Erythroblast (primary cell): ENCODE measurements around the gene CFAP61.
A peak's percentile ranks its signal among the peaks of the same experiment; 100 is the strongest.

Source experiments
- DNase-seq, 2 experiments: peaks; one replicate each; lab custom pipeline; 2025; lab: John Stamatoyannopoulos, UW
- GATA1 ChIP-seq: IDR thresholded peaks from 2 replicates; pipeline ENCODE4 v1.6.1; 2011; ENCODE audit warnings: low read depth, mild to moderate bottlenecking, control low read depth, low read length, moderate library complexity
- POLR2A ChIP-seq: IDR thresholded peaks from 2 replicates; pipeline ENCODE4 v1.6.1; 2011; ENCODE audit warnings: mild to moderate bottlenecking, low read length

CFAP61 gene

DNA sequence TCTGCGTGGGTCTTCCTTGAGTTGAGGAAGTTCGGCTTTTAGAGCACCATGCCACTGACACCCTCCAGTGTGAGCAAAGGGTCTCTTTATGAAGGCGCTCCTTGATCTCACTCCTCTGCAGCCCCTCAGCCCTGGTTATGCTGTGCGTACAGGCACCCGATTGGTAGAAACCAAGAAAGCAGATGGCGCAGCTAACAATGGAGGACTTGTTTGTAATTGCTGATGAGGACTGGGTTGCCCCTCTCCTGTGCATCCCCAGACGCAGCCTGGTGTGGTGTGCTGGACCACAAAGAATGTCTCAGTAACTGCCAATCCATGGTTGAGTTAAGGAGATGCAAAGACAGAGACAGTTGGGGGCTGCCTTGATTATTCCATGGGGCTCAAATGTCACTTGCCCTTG lies 345.8 kb downstream of the CFAP61 start:
- DNase-seq = no peak
- TF ChIP-seq GATA1 = no peak
- TF ChIP-seq POLR2A = no peak

DNA sequence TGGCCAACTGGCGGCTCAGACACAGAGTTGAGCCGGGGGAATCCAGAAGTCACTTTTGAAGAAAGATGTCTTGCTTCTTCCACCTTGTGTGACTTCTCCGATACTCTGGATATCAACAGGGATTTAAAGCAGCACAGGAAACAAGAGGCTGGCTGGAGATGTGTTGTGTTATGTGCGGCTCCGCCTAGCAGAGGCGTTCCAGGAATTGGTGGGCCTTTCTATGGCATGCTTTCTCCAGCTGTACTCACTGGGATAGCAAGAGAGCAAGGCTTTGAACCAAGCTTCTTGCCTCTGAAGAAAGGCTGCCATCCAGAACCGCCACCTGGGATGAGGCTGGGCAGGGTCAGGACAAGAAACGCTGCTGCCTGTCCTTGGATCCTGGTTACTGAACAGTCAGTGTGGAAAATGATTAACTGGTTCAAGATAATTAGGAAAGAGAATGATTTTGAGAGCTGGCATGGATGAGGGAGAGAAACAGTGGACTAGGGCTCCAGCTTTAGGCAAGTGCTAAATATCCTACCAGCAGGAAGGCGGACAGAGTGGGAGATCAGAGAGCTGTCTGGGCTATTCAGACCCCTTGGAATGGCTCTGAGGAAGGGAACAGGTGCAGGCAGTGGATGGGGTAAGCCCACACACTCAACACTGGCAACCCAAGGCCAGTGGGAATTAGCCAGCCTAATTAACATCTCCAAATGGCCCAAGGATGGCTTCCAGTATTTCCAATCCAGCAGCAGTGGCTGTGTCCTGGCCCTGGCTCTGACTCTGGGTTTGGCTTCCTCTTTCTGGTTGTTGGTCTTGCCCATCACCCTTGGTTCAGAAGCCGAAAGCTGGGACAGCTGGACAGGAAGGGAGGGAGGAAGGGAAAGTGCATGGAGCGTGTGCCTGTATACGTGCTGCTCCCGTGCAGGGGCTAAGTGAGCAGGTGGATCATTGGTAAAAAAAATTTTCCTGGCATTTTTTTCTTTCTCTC lies 347.5 kb downstream of the CFAP61 start:
- no peak for DNase-seq

DNA sequence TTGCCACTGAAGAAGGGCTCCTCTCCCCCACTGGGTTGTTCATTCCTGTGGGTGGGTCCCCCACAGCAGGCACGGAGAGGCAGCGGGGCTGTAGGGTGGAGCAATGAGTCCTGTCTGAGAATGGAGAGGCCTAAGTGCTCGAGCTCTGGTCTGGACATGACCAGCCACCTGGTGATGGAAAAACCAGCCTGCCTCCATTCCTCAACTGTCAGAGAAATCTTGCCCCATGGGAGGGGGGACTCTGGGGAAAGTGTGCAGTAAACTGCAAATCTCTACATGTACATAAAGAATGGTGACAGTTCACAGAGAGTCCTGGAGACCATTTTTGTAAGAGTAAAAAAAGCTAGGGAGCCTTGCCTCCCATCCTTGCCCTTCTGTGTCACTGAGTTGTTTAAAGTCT lies 349.7 kb downstream of the CFAP61 start:
- DNase-seq = no peak
- no peak for TF ChIP-seq GATA1
- TF ChIP-seq POLR2A = no peak

More for the DNA sequence above, 347.5 kb downstream of the CFAP61 start:
- TF ChIP-seq POLR2A (no peak), GATA1 (no peak)

DNA sequence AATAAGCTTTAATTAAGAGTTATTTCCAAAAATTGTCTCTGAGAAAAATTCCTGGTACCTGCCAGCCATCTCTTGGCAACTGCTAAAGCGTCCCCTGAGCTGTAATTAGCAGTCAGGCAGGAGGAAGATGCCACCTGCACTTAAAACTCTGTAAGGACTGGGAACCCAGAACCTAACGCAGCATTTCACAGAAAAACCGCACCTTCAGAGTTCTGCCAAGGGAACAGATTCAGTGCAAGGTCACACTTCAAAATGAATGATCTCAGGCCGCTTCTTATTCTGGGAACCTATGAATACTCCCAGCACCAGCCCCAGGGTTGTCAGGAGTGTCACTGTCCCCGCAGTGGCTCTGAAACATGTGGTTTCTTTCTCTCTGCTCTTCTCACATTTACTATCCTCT lies 352.3 kb downstream of the CFAP61 start:
- DNase-seq = no peak
- TF ChIP-seq POLR2A (no peak), GATA1 (no peak)

DNA sequence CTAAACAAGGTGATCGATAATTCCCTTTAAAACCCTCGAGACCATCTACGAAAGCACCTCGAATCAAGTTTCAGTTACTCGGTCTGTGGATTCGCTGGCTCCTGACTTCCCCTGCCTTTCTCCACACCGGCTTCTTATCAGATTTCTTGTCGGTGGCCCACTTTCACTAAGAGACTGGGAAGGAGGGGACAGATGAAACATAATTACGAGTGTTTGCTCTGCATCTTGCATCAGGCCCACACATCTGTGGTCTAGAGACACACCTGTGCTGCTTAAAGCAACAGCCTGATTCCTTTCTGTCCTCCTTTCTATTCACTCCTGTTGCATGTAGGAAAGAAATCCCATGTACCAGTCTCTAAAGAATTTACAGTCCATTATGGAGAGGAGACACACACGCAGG lies 353.3 kb downstream of the CFAP61 start:
- TF ChIP-seq POLR2A (no peak), GATA1 (no peak)
- no peak for DNase-seq

DNA sequence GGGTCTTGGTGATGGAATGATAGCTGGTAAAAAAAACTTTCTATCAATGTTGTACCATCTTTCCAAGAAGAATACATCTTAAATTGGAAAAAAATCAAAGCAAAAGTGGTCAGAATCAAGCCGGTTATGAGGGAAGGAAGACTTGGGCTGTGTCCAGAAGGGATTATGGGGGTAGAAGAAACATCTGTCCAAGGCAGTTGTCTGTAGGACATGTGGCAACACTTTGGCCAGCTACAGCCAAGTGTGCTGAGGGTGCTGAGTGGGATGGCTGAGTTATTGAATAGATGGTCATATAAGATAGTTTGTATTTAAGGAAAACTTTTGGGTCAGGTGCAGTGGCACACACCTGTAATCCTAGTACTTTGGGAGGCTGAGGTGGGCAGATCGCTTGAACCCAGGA lies 354.0 kb downstream of the CFAP61 start:
- DNase-seq = no peak
- no peak for TF ChIP-seq POLR2A
- no peak for TF ChIP-seq GATA1

DNA sequence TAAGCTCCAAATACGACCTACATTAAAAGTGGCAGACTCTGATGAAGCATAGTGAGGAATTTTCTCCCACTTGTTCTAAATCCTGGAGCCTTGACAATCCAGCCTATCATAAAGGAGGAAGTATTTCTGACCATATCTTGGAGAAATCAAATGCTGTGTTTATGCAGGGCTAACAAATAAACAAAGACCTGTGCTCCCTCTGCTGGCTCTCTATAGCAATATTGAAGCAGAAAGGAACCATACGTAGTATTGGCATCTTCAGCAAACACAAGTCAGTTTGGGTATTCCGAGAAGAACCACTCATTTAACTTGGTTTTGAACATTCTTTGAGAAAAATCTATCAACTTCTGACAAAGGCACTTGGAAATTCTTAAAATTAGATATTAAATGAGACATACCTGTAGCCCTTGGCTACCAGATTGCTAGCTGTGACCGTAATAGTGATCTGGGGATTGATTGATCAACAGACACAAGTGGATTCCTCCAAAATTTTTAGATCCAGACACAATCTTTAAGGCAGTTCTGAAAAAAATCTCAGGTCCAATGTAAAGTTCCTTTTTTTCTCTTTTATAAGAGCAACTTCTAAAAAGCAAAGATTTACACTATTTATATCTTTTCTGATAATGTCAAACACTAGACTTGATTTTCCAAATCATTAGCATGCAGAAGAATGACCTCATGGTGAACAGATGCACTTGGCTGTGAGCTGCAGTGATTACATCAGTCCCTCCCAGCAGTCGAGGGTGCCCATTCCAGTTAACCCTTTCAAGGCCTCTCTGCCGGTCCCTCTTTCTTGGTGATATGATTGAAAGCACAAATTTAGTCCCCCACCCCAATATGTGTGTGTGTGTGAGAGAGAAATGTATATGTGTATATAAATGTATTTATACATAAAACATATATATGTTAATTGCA lies 355.8 kb downstream of the CFAP61 start:
- peak in 1 of 2 experiments; percentile 2 for DNase-seq
- no peak for TF ChIP-seq GATA1
- TF ChIP-seq POLR2A = no peak

DNA sequence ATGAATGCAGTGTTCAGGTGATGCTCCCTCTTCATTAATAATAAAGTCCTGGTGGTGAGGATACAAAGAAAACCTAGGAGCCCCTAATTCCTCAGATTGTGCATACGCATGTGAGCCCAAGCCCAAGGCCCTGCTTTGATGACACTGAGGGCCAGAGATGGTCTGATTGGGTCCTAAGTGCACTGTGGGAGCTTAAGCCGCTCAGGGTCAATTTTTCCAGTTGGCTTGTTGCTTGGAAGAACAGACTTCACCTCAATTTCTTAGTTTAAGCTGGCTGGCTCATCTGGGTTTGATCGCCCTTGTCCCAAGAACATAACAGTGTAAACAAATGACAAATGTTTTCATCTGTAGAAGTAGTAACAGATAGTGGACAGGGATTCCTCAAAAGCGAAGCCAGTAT lies 357.0 kb downstream of the CFAP61 start:
- TF ChIP-seq POLR2A (no peak), GATA1 (no peak)
- DNase-seq = no peak
